M059J (cell line): ENCODE data around the gene KCNT2. TPM values are rescaled to one million over a fixed set of nuclear protein-coding genes. Genes with fewer than 3 reads are reported as not detected.
"Not testable (repeated sequence)": the region's sequence is repeated elsewhere in the genome, so short reads cannot be mapped to it uniquely, and the experiment has no call there.

Experiments used
- DNase-seq: peaks from one replicate; pipeline ENCODE4 v3.0.0-alpha.2; 2012; ENCODE audit warnings: low read depth
- total RNA-seq: library from RNA; depleted of rRNA; stranded (reverse); fragments of >200 nt; shearing (Covaris generic); gene quantifications from 2 replicates; pipeline ENCODE4 v1.2.3, GENCODE V29; 2014

Gene KCNT2
- total RNA-seq, 1 experiment from 2014 or later, result 2.3 TPM

DNA sequence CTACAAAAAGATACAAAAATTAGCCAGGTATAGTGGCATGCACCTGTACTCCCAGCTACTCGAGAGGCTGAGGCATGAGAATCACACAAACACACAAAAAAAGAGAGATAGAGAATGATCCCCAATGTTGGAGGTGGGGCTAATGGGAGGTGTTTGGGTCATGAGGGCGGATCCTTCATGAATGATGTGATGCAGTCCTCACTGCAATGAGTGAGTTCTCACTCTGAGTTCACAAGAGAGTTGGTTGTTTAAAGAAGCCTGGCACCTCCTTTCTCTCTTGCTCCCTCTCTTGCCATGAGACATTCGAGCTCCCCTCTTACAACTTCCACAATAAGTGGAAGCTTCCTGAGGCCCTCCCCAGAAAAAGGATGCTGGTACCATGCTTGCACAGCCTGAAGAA is 17.3 kb downstream of the KCNT2 start:
- DNase-seq, result no peak

DNA sequence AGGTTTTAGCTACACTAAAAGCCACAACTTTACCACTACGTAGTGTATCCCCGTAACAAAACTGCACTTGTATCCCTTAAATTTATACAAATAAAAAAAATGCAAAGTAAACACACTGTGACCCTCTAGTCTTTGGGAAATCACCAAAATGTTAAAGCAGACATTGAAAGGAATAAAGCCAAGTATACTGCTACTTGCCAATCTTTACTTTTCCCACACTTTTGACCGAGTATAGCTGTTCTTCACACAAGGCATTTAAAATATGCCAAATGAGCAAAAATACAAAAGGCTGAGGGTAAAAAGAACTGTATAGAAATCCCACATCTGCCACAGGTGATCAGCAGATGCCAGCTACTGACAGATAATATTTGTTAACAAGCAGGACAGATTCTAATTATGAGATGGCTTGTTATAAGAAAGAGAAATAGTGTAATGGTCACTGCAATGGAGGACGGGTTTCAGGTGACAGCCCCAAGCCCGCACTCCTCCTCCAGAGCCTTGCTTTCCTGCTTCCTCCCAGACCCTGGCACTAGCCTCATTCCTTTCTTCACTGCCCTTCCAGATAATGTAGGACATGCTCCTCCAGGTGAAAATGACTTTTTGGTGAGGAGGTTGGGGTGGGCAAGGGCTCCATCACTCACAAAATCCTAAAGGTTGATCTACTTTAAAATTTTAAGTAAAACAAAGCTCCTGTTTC is 18.1 kb downstream of the KCNT2 start:
- no peak for DNase-seq

DNA sequence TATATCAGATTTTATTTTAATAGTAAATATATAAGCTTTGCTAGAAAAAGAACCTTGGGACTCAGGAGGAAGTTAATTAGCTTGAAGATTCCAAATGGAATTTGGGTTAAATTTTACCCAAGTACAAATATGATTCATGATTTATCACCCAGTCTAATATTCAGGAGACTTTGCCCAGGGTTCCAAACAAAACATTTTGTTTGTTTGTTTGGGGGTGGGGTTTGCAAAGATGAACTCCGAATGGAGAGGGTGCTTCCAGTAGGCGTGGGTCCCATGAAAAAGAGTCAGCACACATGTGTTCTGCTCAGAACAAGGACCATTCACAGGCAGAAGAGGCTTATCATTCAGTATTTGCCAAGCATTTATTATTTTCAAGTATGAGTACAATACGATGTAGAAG is 23.5 kb downstream of the KCNT2 start:
- DNase-seq, result no peak

DNA sequence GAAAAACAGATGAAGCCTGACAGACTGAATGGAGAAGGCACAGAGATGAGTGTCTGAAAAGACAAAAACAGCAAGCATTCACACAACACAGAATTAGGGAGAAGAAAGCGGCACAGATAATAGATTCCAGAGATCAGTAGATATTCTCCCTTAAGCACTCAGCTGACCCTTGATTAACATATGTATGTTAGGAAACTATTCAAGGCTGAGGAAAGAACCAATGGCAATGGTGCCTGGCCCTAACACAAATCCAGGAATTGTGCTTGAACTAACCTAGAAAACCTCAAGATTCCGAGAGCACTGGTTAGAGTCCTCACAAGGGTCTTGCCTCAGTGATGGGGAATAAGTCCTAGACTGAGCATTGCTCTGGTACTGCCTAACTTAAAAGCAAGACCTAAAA is 30.9 kb downstream of the KCNT2 start:
- DNase-seq, result no peak

DNA sequence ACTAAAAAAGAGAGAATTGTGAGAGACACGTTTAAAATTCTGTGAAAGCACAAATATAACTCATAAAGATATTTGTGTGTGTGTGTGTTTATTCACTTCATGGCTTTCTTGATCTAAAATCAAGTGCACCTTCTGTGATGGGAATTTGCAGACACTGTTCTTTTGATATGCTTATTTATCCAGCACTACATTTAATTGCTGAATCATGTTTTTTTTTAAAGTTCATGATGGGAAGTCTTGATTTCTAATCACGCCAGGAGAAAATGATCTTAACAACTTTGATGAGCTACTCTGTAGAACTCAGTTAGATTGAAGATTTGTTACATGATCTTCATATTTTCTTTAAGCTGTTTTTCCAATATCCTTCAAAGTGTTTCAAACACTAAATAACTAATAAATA is 35.0 kb downstream of the KCNT2 start:
- no peak for DNase-seq

DNA sequence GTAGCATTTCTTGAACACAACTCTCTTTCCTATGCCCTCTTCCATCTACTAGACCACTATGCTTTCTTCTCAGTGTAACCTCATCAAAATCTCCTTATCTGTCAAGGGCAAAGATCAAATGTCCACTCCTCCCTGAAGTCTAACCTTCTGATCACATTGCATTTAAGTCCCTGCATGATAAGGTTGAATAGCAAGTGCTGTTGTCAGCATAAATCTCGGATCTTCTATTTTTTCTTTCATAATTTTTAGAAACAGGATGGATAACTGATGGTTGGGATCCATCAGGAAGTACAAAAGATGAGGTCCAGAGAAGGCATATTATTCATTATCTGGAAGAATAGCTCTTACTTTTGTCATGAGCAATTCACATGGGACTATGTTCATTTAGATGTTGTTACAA is 41.0 kb downstream of the KCNT2 start:
- DNase-seq, result no peak

DNA sequence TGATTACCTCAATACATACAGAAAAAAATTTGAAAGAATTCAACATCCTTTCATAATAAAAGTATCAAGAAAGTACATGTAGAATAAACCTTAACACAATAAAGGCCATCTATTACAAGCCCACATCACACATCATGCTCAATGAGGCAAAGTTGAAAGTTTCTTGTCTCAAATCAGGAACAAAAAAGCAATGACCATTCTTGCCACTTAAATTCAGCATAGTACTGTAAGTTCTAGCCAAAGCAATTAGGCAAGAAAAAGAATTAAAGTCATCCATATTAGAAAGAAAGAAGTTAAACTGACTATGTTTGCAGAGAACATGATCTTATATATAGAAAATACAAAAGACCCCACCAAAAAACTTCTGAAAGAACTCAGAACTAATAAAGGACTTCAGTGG is 44.5 kb downstream of the KCNT2 start:
- no peak for DNase-seq

DNA sequence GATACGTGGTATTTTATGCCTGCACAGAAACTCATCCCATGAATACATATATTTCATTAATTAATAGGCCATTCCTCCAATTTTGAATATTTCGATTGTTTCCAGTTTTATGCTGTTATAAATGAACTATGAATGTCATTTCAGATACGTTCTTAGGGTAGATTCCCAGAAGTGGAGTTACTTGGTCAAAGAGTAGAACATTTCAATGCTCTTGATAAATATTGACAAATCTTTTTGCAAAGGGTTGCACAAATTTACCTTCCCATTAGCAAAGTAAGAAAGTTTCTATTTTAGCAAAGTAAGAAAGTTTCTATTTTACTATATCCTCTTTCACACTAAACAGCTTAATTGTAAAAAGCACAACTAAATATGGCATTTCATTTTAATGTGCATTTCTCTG is 48.9 kb downstream of the KCNT2 start:
- no peak for DNase-seq

DNA sequence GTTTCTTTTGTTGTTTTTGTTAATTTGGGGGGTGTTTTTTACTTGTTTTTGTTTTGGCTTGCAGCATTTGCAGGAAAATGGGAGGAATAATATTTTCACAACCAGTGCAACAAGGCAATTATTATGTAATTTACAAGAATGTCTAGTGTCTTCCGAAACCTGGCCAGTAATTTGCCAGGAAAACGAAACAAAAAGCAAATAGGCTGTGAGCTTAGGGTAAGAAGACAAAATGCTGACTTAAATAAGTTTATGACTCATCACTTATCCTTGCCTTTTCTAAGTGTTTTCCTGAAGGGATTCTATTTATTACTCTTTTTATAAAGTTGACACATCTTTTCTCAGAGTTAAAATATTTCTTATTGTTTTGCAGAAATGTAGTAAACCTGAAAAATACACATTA is 49.8 kb downstream of the KCNT2 start:
- peak; percentile 90 for DNase-seq

DNA sequence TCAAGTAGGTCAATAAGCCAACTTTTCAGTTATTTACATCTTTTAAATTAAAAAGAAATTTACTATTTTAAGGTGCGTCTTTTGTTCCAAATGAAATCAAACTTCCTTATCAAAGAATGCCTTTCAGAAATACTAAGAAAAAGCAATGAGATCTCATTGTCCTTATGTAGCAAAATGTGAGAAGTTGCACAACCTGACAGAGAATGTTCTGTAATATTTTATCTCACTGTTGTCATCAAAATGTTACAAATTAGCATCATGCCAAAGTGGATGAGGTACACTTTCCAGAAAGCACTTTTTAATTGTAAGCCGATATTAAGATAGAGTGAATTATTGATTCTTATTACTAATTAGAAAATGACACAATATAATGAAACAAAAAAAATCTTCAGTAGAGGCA is 50.4 kb downstream of the KCNT2 start:
- DNase-seq, result no peak

DNA sequence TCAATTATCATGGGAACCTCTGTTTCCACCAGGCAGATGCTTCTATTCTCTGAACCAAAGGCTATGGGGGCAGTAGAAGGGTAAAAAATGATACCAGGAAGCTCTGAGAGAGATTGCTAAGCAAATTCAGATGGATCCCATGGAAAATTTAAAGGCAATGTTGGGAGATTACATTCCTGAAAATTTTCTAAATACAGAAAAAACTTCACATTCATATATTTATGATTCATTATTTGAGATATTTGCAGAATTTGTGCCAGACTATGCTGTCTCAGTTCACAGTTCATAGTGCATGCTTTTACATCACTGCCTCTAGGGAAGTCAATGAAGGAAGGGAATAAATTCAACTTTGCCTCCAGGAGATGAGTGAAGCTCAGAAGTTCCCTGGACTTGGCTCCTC is 57.5 kb downstream of the KCNT2 start:
- no peak for DNase-seq

DNA sequence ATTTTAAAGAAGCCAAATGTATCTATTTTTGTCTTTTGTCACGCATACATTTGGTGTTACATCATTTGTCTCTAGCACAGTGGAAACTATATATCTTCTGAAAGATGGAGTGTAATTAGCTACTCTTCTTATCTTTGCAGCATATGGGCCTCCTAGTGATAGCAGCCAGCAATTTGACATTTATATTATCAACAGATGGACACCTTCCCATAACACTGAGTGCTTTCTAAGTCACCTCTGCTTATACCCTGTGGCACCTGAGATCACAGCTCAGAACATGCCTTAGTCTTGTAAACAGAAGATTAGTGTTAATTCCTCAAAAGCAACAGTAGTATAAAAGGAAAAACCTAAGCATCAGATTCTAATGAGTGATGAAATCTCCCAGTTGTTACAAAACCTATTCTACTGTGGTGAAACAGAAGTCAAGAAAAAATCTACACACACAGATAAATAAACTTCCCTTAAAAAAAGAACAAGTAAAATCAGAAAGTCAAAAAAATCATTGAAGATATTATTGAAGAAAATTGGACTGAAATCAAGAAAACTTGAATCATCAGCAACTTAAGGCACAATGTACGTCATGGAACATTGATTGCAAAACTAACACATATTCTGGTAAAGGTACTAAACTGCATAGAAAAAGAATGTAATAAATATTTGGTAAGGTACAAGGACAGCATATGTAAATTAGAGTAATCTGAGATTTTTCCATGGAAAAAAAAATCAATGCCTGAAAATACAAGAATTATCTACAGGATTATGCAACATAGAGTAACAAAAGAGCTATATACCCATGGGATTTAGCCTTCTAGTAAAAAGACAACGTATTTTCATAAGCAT is 61.7 kb downstream of the KCNT2 start:
- DNase-seq, result no peak

DNA sequence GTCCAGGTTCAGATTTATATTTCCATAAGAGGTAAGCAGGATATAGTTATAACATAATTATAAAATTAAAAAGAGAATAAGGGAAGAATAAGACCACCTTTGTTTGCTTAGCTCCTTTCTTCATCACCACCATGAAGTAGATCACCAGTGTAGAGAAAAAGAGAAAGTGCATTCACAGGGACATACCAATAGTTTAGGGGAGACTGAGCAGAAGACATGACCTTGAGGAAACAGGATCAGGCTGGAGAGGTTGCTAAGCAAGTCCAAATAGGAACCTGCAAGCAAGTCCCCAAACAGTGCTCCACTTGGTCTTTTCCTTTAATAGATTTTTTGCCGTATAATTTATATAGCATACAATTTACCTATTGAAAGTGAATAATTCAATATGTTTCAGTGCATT is 63.0 kb downstream of the KCNT2 start:
- no peak for DNase-seq

DNA sequence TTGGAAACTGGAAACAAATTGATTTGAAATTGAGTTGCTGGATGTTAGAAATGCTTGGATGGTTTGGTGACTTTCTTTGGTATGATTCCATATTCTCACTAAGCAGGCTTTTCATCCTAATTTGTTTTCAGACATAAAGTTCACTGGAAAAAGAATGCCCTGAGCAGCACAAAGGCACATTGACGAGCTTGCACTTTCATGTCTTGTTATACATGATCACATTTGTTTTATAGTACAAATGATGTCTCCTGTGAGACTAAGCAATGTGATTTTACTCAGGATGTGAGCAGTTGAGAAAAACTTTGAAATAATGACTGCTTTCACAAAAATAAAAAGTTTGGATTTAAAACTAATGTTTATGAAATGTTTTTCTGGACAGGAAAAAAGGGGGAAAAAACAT is 63.6 kb downstream of the KCNT2 start:
- no peak for DNase-seq

DNA sequence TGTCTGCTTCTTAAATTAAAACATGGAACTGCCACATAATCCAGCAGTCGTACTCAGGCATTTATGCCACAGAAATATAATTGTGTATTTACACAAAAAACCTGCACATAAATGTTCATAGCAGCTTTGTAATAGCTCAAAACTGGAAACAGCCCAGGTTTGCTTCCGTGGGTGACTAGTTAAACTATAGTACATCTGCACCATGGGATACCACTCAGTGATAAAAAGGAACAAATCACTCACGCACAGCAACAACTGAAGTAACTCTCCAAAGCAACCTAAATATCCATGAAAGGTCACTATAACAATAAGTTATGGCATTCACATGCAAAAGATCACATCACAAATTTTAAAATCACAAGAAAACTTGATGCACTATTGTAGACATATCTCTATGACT is 64.4 kb downstream of the KCNT2 start:
- no peak for DNase-seq

DNA sequence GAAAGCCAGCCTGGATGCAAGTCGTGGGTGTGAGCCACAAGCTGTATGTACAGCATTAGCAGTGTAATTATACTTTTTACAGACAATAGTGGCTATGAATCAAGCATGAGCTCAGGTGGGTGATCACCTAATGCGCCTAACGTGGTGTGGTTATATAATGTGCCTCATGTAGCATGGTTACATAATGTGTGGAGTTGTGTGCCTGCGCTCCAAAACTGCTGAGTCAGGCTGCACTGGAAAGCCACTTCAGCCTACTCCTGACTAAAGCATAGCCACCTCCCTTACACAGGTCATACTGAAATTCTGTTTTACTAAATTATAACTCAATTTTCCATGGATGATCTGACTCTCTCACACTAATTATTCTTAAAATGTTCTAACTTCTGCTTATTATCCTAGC is 69.8 kb downstream of the KCNT2 start:
- DNase-seq, result no peak

DNA sequence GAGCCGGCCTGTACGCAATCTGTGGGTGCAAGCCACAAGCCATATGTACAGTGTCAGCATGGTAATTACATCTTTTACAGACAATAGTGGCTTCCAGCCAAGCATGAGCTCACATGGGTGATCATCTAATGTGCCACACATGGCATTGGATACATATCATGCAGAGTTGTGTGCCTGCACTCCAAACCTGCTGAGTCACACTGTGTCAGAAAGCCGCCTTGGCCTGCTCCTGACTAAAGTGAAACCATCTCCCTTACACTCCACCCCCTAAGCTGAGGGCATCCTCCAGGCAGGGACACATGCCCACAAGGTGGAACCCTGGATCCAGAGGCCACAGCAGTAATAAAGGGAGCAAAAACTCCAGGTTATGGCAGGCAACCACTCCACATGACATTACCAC is 72.5 kb downstream of the KCNT2 start:
- peak; percentile 56 for DNase-seq

DNA sequence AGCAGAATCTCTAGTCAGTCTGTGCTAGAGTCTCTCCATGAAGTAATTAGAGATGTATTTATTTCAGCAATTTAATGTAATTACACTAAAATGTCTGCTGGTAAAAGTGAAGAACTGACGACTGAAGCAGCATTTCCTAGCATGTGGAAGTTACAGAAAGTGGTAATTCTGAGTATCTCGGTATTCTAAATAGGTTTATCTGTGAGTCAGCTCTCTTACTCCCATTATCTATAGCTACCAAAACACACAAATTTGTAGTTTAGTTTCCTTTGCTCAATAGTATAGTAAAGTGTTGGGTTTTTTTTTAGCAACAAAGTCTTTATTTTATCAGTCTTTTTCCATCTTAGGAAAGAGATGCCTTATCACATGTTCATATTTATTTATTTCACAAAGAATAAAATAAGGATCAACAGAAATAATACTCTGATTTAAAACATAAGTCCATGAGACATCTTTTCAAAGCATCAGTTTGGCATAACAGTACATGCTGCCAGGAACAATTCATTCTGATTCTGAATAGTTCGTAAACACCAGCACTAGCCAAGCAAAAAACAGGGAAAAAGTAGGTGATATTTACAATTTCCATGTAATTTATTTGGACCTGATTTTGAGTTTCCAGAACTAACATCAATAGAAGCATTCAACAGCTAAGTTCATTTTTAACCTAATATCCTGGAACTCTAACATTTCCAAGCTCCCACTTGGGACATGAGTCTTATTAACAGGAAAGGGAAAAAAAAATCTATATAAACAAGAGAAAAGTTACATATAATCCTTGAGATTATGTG is 76.3 kb downstream of the KCNT2 start:
- DNase-seq, result no peak

DNA sequence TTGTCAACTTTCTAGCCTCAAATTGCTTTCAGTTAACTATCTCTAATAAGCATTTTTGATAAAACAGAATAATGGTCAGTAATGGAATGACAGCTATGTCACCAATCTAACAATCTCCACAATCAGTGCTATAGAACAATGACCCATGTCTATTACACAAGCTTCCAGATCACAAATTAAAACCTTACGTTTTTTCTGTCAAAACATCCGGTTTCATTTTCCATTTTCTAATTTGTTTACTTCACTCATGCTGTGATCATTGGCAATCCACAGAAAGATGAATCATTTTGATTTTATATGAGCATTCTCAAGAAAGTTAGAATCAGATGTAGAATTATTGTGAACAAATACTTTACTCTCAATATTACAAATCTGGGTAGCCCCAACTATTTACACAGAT is 80.3 kb downstream of the KCNT2 start:
- peak; percentile 30 for DNase-seq

DNA sequence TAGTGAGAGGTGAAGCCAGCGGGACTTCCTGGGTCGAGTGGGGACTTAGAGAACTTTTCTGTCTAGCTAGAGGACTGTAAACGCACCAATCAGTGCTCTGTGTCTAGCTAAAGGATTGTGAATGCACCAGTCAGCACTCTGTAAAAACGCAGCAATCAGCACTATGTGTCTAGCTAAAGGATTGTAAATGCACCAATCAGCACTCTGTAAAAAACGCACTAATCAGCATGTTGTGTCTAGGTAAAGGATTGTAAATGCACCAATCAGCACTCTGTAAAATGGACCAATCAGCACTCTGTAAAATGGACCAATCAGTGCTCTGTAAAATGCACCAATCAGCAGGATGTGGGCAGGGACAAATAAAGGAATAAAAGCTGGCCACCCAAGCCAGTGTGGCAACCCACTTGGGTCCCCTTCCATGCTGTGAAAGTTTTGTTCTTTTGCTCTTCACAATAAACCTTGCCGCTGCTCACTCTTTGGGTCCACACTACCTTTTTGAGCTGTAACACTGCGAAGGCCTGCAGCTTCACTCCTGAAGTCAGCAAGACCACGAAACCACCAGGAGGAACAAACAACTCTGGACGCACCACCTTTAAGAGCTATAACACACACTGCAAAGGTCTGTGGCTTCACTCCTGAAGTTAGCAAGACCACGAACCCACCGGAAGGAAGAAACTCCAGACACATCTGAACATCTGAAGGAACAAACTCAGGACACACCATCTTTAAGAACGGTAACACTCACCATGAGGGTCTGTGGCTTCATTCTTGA is 85.5 kb downstream of the KCNT2 start:
- DNase-seq, result not testable (repeated sequence)

DNA sequence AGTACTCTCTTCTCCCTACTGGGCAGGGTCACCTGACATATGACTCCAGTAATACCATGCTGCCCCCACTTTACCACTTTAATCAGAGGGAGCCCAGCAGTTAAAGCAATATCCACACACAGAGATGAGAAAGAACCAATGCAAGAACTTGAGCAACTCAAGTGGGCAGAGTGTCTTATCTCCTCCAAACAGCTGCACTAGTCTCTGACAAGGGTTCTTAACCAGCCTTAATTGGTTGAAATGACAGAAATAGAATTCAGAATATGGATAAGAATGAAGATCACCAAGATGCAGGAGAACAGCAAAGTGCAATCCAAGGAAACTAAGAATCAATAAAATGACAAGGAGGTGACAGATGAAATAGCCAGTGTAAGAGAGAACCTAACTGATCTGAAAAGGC is 91.0 kb downstream of the KCNT2 start:
- DNase-seq, result no peak

DNA sequence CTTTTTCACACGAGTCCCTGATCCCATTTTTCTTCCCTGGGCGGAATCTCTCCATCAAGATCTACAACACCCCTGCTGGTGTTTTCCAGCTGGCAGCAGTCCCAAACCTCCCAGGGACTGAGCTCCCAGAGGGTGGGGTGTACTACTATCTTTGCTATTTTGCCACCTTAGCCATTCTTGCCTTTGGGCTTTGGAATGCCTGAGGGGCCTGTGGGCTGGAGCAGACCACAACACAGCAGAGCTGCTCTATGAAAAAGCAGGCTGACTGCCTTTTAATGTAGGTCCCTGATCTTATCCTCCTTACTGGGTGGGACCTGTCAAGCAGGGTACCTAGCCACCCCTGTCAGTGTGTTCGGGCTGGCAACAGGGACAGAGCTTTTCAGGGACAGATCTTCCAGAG is 91.9 kb downstream of the KCNT2 start:
- peak; percentile 72 for DNase-seq
